Hepatocyte (in vitro differentiated cells): Measurements from ENCODE around the gene AKAP13. TPM values are rescaled to one million over a fixed set of nuclear protein-coding genes. Genes with fewer than 3 reads are reported as not detected.

ENCODE experiments used
- DNase-seq: peaks from one replicate; pipeline ENCODE4 v3.0.0-alpha.2; 2016; ENCODE audit warnings: low spot score
- H2AFZ ChIP-seq: fragments of 200-600 bp; sonication (generic); 2 replicates; pipeline ENCODE4 v1.6.0; 2016; ENCODE audit warnings: antibody characterized with exemption, mild to moderate bottlenecking
- H3K27ac ChIP-seq: fragments of 200-600 bp; sonication (generic); 2 replicates; pipeline ENCODE4 v1.5.1; 2016; ENCODE audit warnings: mild to moderate bottlenecking
- H3K27me3 ChIP-seq: fragments of 200-600 bp; sonication (generic); 2 replicates; pipeline ENCODE4 v1.6.1; 2016
- H3K36me3 ChIP-seq: fragments of 200-600 bp; sonication (generic); replicated peaks from 2 replicates; pipeline ENCODE4 v1.5.1; 2016; ENCODE audit warnings: low read depth; ENCODE audit not compliant: insufficient read depth
- H3K4me1 ChIP-seq: fragments of 200-600 bp; sonication (generic); 2 replicates; pipeline ENCODE4 v1.5.1; 2016; ENCODE audit warnings: mild to moderate bottlenecking, moderate library complexity; ENCODE audit not compliant: insufficient read depth
- H3K4me2 ChIP-seq: fragments of 200-600 bp; sonication (generic); 2 replicates; pipeline ENCODE4 v1.6.0; 2016
- H3K4me3 ChIP-seq: fragments of 200-600 bp; sonication (generic); 2 replicates; pipeline ENCODE4 v1.5.1; 2016; ENCODE audit warnings: mild to moderate bottlenecking
- H3K79me2 ChIP-seq: fragments of 200-600 bp; sonication (generic); 2 replicates; pipeline ENCODE4 v1.6.0; 2017; ENCODE audit warnings: mild to moderate bottlenecking
- H3K9me2 ChIP-seq: fragments of 200-600 bp; sonication (generic); replicated peaks from 2 replicates; pipeline ENCODE4 v1.6.0; 2017; ENCODE audit warnings: mild to moderate bottlenecking; ENCODE audit not compliant: insufficient read depth
- H3K9me3 ChIP-seq: fragments of 200-600 bp; sonication (generic); 2 replicates; pipeline ENCODE4 v1.5.1; 2016; ENCODE audit warnings: low read depth, mild to moderate bottlenecking
- H4K20me1 ChIP-seq: fragments of 200-600 bp; sonication (generic); 2 replicates; pipeline ENCODE4 v1.6.0; 2016; ENCODE audit warnings: mild to moderate bottlenecking; ENCODE audit not compliant: insufficient read depth, poor library complexity, severe bottlenecking
- EZH2 ChIP-seq: fragments of 200-600 bp; sonication (generic); IDR thresholded peaks from 2 replicates; pipeline ENCODE4 v1.6.1; 2016; ENCODE audit warnings: antibody characterized with exemption, mild to moderate bottlenecking, borderline replicate concordance
- EZH2phosphoT487 ChIP-seq: fragments of 200-600 bp; sonication (generic); IDR thresholded peaks from one replicate; pipeline ENCODE4 v1.6.1; 2018; ENCODE audit warnings: antibody characterized with exemption, mild to moderate bottlenecking, low read depth, moderate library complexity; ENCODE audit not compliant: unreplicated experiment, severe bottlenecking
- WGBS: methylation state at CpG from one replicate; pipeline ENCODE4 v1.1.6; 2016; ENCODE audit warnings: low lambda C conversion rate; ENCODE audit errors: missing lambda C conversion rate; 5-methylcytosine and 5-hydroxymethylcytosine counted together
- polyA plus RNA-seq: library from polyadenylated mRNA; unstranded; fragments of >200 nt; fragmentation: Nextera tagmentation; extraction: Ambion mirVana; gene quantifications from 2 replicates; pipeline ENCODE4 v1.2.1, GENCODE V29; 2016
- total RNA-seq: library from RNA; depleted of rRNA; stranded (reverse); fragments of >200 nt; gene quantifications from 2 replicates; pipeline ENCODE4 v1.2.3, GENCODE V29; 2014
- TF ChIP-seq, protein P1 (sequence below): fragments of 200-600 bp; sonication (generic); IDR thresholded peaks from 2 replicates; pipeline ENCODE4 v1.5.1; 2016; ENCODE audit warnings: antibody characterized with exemption, mild to moderate bottlenecking; ENCODE audit not compliant: poor library complexity

AKAP13 gene
- total and polyA plus RNA-seq, 2 experiments from 2014 or later, result 55.6 to 80.9 TPM

DNA sequence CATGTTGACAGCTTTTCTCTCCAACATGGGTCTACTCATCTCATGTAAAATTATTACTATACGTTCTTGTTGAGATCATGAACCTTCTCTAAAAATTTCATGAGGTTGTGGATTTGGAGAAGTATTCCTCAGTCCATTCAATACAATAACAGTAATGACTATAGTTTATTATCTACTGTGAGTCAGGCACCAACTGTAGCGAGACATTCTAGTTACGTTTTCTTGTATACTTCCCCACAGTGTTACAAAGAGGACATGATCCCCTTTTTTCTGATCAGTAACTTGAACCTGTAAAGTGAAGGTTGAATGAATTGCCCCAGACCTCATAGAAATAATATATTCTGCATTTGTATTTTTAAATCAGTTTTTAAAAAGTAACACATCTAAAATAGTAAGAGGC, 76.4 kb downstream of the AKAP13 start:
- Histone ChIP-seq H3K79me2 (peaks cover 97% of the 10 kb centered on the region), H3K4me3 (no peak overlapping the region), H3K27me3 (no peaks in the 10 kb centered on the region), H3K4me1 (peaks cover 4% of the 10 kb centered on the region), H3K27ac (no peak overlapping the region), H3K9me2 (no peaks in the 10 kb centered on the region), H2AFZ (no peak overlapping the region), H3K4me2 (no peak overlapping the region), H4K20me1 (peaks cover 47% of the 10 kb centered on the region), H3K36me3 (no peaks in the 10 kb centered on the region), H3K9me3 (no peaks in the 10 kb centered on the region)
- no peak for DNase-seq
- whole genome bisulfite sequencing, result 97% methylated on average over 3 of the region's 3 CpGs
- TF ChIP-seq EZH2, result no peak
- TF ChIP-seq EZH2phosphoT487, result no peak
- TF ChIP-seq, protein P1, sequence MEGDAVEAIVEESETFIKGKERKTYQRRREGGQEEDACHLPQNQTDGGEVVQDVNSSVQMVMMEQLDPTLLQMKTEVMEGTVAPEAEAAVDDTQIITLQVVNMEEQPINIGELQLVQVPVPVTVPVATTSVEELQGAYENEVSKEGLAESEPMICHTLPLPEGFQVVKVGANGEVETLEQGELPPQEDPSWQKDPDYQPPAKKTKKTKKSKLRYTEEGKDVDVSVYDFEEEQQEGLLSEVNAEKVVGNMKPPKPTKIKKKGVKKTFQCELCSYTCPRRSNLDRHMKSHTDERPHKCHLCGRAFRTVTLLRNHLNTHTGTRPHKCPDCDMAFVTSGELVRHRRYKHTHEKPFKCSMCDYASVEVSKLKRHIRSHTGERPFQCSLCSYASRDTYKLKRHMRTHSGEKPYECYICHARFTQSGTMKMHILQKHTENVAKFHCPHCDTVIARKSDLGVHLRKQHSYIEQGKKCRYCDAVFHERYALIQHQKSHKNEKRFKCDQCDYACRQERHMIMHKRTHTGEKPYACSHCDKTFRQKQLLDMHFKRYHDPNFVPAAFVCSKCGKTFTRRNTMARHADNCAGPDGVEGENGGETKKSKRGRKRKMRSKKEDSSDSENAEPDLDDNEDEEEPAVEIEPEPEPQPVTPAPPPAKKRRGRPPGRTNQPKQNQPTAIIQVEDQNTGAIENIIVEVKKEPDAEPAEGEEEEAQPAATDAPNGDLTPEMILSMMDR, result no peak

DNA sequence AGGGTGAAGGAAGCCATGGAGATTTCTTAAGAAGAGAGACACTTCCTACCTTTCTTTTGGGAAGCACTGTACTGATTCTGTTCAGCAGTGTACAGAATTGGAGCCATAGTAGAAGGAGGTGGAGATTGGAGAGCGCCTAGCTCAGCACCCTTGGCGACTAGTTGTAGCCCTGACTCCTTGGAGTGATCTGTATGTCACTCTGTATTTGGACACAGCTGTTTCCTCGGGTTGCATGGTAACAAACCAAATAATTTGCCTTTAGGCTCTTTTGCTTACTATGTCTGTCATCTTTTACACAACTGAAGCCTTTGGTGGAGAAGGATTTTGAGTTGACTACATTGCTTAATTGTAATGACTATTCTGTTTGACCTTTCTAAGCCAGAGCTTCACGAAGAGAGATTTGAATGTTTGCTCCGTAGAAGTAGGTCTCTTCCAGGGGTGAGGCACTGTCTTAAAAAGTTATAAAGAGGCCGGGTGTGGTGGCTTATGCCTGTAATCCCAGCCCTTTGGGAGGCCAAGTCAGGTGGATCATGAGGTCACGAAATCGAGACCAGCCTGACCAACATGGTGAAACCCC, 77.1 kb downstream of the AKAP13 start:
- no peak for DNase-seq
- no peak for TF ChIP-seq EZH2phosphoT487
- TF ChIP-seq, protein P1, result no peak
- TF ChIP-seq EZH2, result no peak
- no peaks in the 10 kb centered on the region for H3K36me3 ChIP-seq
- 77% methylated on average over 8 of the region's 8 CpGs for WGBS
- no peak overlapping the region for H3K4me3 ChIP-seq
- H3K27me3 ChIP-seq, result no peaks in the 10 kb centered on the region
- peaks cover 48% of the 10 kb centered on the region for H4K20me1 ChIP-seq
- H2AFZ ChIP-seq, result no peak overlapping the region
- peaks cover 97% of the 10 kb centered on the region for H3K79me2 ChIP-seq
- H3K9me2 ChIP-seq, result no peaks in the 10 kb centered on the region
- H3K9me3 ChIP-seq, result no peaks in the 10 kb centered on the region
- H3K4me1 ChIP-seq, result peaks cover 4% of the 10 kb centered on the region
- no peak overlapping the region for H3K4me2 ChIP-seq
- H3K27ac ChIP-seq, result no peak overlapping the region

DNA sequence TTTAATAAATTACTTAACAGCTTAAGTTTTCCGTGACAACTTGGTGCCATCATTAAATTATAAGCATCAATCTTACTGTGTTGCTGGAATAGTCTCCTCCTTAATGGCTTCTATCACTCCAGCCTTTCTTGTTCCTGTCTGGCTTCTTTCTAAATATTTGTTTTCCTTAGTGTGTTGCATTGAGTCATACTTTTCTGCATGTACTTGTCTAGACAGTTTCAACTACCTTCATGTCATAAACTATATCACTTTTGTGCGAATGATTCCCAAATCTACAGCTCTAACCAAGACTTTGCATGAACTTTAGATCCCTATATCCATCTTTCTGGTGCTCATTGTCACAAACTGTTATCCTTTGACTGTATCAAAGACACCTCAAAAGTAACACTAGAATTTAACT, 78.4 kb downstream of the AKAP13 start:
- Histone ChIP-seq H3K9me3 (no peaks in the 10 kb centered on the region), H3K4me1 (peaks cover 4% of the 10 kb centered on the region), H3K27ac (no peak overlapping the region), H3K79me2 (peaks cover 94% of the 10 kb centered on the region), H3K9me2 (no peaks in the 10 kb centered on the region), H4K20me1 (peaks cover 47% of the 10 kb centered on the region), H2AFZ (no peak overlapping the region), H3K4me3 (no peak overlapping the region), H3K36me3 (no peaks in the 10 kb centered on the region), H3K4me2 (no peak overlapping the region), H3K27me3 (no peaks in the 10 kb centered on the region)
- TF ChIP-seq EZH2phosphoT487 (no peak), EZH2 (no peak)
- TF ChIP-seq, protein P1, result no peak
- whole genome bisulfite sequencing, result 48% methylated on average over 2 of the region's 2 CpGs
- no peak for DNase-seq
